Fibroblast of villous mesenchyme (primary cell): Measurements from ENCODE around the gene MIF4GD. TPM values are rescaled to one million over a fixed set of nuclear protein-coding genes. Genes with fewer than 3 reads are reported as not detected.
"Not testable (repeated sequence)": the region's sequence is repeated elsewhere in the genome, so short reads cannot be mapped to it uniquely, and the experiment has no call there.

Source experiments
- DNase-seq: peaks from one replicate; pipeline ENCODE4 v3.0.0-alpha.2; 2010; ENCODE audit warnings: low read depth
- H3K4me3 ChIP-seq: 2 replicates; pipeline ENCODE4 v1.5.1; 2011; ENCODE audit warnings: low read depth, mild to moderate bottlenecking, low read length
- CTCF ChIP-seq: IDR thresholded peaks from 2 replicates; pipeline ENCODE4 v1.5.1; 2012; ENCODE audit warnings: low read depth, mild to moderate bottlenecking, low read length; ENCODE audit not compliant: insufficient read depth
- total RNA-seq: library from RNA; depleted of rRNA; stranded (reverse); fragments of >200 nt; gene quantifications from 2 replicates; pipeline ENCODE4 v1.2.3, GENCODE V29; 2012

The MIF4GD gene
- total RNA-seq, 1 donor, result 6.0 TPM

- no peak for DNase-seq
- TF ChIP-seq CTCF, result no peak
- no peak overlapping the region for H3K4me3 ChIP-seq
Measured at GRCh38 chr17:75300280-75300679, 29.2 kb upstream of the MIF4GD start.

GRCh38 chr17:75295201-75296158 lies 24.4 kb upstream of the MIF4GD start:
- TF ChIP-seq CTCF, result no peak
- no peak for DNase-seq
- no peak overlapping the region for H3K4me3 ChIP-seq

GRCh38 chr17:75292810-75293448 lies 21.9 kb upstream of the MIF4GD start:
- H3K4me3 ChIP-seq, DNase-seq: not testable (repeated sequence)

- DNase-seq, result peak; percentile 89
- TF ChIP-seq CTCF, result peak; percentile 19
- peak overlapping the region; percentile 88 for H3K4me3 ChIP-seq
Measured at GRCh38 chr17:75289832-75290337, 18.9 kb upstream of the MIF4GD start.

- DNase-seq, result peak; percentile 99
- H3K4me3 ChIP-seq, result peak within 1 kb of the TSS; percentile 88
- TF ChIP-seq CTCF, result peak; percentile 5
Measured at GRCh38 chr17:75289115-75289831, 18.2 kb upstream of the MIF4GD start, which contains the start of gene SLC25A19. Gene SLC25A19 (minus strand): TSS chr17:75289433. CDS start chr17:75286764, 2,669 bp downstream.

- H3K4me3 ChIP-seq, result peak overlapping the region; percentile 88
- no peak for DNase-seq
- TF ChIP-seq CTCF, result no peak
Measured at GRCh38 chr17:75288770-75289114, 17.7 kb upstream of the MIF4GD start.

GRCh38 chr17:75288359-75288758 lies 17.3 kb upstream of the MIF4GD start:
- H3K4me3 ChIP-seq, result peak overlapping the region; percentile 88
- no peak for TF ChIP-seq CTCF
- DNase-seq, result no peak
